GM21786 (cell line): Measurements from ENCODE around the gene RGS16.

Source experiments
- ATAC-seq: cut with Tn5 transposase; IDR thresholded peaks from one replicate; pipeline ENCODE4 v1.9.1; 2021; ENCODE audit not compliant: unreplicated experiment

The RGS16 gene

DNA sequence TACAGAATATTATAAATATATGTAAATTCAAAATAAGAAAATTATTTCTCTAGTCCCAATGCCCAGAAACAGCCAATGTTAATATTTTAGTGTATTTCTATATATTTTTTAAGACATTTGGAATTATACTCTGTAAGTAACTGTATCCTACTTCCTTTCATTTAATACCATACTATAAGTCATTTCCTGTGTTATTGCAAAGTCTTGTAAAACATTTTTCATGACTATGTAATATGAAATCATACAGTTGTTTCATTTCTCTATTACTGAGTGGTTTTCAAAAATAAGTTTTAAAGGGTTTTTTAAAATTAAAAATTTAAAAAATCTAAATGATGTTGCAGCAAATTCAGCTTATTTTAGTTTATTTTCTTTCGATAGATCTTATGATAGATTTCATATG is 17.1 kb downstream of the RGS16 start:
- ATAC-seq: no peak

- ATAC-seq: no peak
Measured at GRCh38 chr1:182586380-182586779, 17.8 kb downstream of the RGS16 start.

DNA sequence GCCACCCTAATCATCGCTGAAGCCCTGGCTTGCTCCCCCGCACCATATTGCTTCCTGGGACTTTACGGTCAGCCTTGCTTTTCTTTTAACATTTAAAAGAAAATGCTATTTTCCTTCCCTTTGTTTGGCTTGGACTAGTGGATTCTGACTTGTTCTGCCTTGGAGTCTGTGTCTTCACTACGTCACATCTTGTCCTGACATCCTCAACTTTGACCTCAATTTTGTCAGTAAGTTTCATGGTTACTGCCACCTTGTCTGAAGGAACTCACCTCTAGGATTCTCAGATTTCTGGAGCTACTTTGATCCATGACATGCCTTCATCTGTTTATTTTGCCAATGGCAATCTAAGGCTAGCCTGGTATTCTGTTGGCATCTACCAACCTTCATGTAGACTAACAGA is 19.4 kb downstream of the RGS16 start:
- no peak for ATAC-seq

DNA sequence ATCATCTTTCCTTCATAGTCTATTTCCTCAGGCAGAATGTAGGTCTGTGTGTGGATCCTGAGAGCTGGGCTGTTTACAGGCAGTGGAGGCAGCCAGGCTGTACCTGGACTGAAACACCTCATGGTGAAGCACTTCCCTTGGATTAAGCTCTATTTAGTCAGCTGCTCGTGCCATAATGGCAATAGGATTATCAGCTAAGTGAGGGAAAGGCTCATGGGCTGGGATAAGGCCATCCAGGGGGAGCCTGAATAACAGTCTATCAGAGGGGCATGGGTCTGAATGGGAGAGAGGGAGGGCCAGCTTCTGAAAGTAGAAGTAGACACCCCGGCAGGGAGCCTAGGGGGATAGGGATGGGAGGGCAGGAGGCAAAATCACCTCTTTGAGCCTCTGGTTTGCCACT is 23.5 kb downstream of the RGS16 start:
- ATAC-seq: no peak

- no peak for ATAC-seq
Measured at GRCh38 chr1:182575540-182576149, 28.5 kb downstream of the RGS16 start.

DNA sequence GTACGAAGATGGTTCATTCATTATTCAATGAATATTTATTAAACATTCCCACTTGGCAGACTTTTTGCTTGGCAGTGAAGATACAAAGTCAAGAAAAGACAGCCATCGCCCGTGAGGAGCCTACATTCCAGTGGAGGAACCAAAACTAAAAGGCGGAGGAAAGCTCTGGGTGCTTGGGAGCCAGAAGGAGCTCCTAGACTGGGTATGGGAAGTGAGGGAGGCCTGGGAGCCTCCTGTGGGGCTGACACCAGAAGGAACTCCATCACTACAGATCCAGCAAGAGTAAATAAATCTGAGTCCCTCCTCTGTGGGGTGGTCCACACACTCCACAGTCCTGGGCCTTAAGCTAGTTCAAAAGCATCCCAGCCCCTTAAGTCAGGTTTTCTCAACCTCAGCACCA is 30.0 kb downstream of the RGS16 start:
- no peak for ATAC-seq

DNA sequence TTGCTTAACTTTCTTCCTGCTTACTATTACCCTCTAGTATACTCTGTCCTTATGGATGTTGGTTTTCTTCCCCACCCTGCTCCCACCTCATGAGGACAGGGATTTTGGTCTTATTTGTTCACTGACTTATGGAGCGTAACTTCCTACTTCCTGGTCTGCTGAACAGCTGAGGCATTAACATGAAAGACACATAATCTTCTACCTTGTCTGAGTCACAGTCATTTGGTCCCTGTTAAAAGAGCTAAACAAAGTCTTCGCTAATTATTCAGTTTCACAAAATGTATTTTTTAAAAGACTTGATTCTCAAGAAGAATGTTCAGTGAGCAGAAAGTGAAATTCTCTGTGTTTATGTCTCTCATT is 33.6 kb downstream of the RGS16 start:
- ATAC-seq: no peak

- no peak for ATAC-seq
Measured at GRCh38 chr1:182569939-182570610, 34.1 kb downstream of the RGS16 start.

- no peak for ATAC-seq
Measured at GRCh38 chr1:182568647-182569284, 35.4 kb downstream of the RGS16 start.

- no peak for ATAC-seq
Measured at GRCh38 chr1:182567629-182568028, 36.6 kb downstream of the RGS16 start.

GRCh38 chr1:182565537-182565936 is 38.7 kb downstream of the RGS16 start:
- ATAC-seq: no peak

GRCh38 chr1:182564406-182565004 is 39.7 kb downstream of the RGS16 start:
- no peak for ATAC-seq

DNA sequence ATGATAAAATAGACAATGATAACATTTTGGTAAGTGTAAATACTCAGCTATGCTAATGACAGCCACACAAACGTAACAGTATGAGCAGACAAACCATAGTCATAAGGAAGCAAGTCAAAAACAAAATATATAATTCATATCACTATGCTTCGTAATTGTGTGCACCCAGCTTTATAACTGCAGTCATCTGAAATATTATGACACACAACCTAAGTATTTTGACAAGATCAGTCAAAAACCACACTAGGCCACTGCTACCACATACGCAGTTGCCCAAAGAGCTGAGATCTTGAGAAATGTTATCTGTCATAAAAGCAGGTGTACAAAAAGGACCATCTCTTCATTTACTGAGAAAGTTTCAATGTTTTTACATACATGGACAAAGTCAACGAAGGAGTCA is 41.1 kb downstream of the RGS16 start:
- no peak for ATAC-seq

DNA sequence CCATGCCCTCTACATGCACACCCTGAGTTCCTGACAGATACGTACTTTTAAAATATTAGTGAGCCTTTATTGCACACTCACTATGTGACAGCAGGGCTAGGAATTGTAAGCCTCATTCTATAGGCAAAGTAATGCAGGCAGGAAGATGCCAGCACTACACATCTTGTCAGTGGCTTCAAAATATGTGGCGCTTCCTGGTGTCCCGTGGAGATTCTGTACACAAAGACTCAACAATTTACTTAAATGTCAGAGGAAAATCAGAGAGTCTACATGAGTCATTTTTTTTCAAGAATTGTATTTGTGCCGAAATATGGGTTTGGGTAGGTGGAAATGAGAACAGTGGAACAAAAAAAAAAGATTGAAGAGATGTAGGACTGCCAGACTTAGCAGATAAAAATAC is 42.7 kb downstream of the RGS16 start:
- no peak for ATAC-seq

GRCh38 chr1:182560392-182560984 is 43.7 kb downstream of the RGS16 start:
- ATAC-seq: no peak

DNA sequence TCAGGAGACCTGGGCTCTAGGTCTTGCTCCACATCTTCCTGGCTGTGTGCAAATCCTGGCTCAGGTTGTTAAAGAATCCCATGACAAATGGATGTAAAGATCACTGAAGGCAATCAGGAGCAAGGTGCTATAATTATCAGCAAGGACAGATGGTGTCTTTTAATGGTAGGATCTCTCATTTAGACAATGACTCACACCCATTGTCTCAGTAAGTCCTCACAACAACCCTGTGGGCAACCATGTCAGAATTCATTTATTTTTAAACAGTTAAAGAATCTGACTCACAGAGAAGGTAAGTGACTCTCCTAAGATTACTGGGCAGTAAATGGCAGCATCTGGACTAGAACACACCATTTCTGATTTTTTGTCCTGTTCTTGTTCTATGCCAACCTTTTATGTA is 47.9 kb downstream of the RGS16 start:
- ATAC-seq: no peak

DNA sequence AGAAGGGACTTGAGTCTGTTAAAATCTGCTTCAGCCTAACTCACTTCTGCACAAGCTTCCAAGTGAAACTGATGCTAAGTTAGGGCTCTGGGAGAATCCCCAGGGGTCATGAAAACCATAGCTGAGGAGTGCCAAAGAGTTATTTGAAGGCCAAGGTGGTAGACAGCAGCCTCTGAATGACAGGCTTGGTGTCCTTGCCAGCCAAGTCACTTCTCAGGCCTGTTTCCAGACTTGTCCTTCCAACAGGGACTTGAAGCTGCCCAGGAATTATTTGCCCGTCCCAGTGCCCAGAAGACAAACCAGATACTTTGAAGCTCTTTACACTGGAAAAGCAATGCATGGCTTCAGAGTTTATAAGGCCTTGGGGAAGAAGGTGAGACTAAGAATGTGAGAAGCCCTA is 48.7 kb downstream of the RGS16 start:
- no peak for ATAC-seq

DNA sequence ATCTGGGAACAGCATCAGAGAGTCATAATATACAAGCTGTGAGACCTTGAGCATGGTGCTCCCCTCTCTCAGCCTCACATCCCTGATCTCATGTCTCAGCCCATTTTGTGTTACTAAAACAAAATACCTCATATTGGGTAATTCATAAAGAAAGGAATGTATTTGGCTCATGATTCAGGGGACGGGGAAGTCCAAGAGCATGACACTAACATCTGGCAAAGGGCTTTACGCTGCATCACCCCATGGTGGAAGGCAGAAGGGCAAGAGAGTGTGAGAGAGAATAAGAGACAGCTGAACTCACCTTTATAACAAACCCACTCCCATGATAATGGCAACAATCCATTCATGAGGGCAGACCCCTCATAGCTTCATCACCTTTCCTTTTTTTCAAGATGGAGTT is 51.7 kb downstream of the RGS16 start:
- ATAC-seq: no peak

- ATAC-seq: no peak
Measured at GRCh38 chr1:182549811-182550210, 54.4 kb downstream of the RGS16 start.

GRCh38 chr1:182549346-182549745 is 54.8 kb downstream of the RGS16 start:
- ATAC-seq: no peak
